HUES48 (cell line): Measurements from ENCODE around the gene CYTH2.

Source experiments
- H3K27ac ChIP-seq: one replicate; pipeline ENCODE4 v1.7.0; 2013; ENCODE audit warnings: low read depth, low read length, inconsistent platforms
- H3K27me3 ChIP-seq: 2 replicates; pipeline ENCODE4 v1.6.1; 2013; ENCODE audit warnings: mild to moderate bottlenecking, low read length; ENCODE audit not compliant: control insufficient read depth, insufficient read depth
- H3K36me3 ChIP-seq: 2 replicates; pipeline ENCODE4 v1.6.1; 2013; ENCODE audit warnings: low read length; ENCODE audit not compliant: control insufficient read depth, insufficient read depth
- H3K4me1 ChIP-seq: 2 replicates; pipeline ENCODE4 v1.6.1; 2013; ENCODE audit warnings: mild to moderate bottlenecking, low read length; ENCODE audit not compliant: control insufficient read depth, insufficient read depth
- H3K4me3 ChIP-seq: 2 replicates; pipeline ENCODE4 v1.5.1; 2013; ENCODE audit warnings: mild to moderate bottlenecking, low read depth, low read length
- H3K9ac ChIP-seq: 2 replicates; pipeline ENCODE4 v1.6.1; 2013; ENCODE audit warnings: mild to moderate bottlenecking, low read depth, low read length, moderate library complexity
- H3K9me3 ChIP-seq: 2 replicates; pipeline ENCODE4 v1.6.1; 2013; ENCODE audit warnings: low read length; ENCODE audit not compliant: control insufficient read depth, insufficient read depth

CYTH2 gene

DNA sequence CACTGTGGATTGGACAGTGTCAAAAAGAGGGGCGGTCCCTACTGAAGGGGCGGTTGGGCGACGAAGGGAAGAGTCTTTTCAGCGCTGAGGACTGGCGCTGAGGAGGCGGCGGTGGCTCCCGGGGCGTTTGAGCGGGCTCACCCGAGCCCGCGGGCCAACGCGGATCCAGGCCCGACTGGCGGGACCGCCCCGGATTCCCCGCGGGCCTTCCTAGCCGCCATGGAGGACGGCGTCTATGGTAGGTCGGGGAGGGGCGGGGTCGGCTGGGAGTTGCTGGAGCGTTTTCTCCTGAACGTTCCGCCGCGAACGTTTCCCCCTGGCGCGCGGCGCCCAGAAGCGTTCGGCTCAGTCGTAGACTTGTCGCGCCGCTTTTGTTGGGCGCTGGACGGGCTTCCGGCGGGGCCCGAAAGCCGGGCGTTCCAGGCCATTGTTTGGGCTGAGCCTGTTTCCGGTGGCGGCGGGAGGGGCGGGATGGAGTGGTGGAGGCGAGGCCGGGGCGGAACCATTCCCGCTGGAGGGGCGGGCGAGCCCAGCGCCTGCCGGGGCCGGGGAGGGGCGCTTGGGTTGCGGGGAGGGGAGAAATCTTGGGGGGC, at the start of gene CYTH2:
TSS of gene CYTH2 (plus strand) at position 81 of the 593 bp plus-strand sequence. CDS start at position 220, 139 bp downstream.
- peak within 1 kb of the TSS; percentile 95 for H3K4me3 ChIP-seq
- H3K36me3 ChIP-seq, result peaks cover 42% of the 10 kb centered on the region
- no peaks in the 10 kb centered on the region for H3K27me3 ChIP-seq
- peak within 1 kb of the TSS; percentile 95 for H3K9ac ChIP-seq
- H3K4me1 ChIP-seq, result no peaks in the 10 kb centered on the region
- peak within 1 kb of the TSS; percentile 100 for H3K27ac ChIP-seq
- H3K9me3 ChIP-seq, result no peaks in the 10 kb centered on the region

DNA sequence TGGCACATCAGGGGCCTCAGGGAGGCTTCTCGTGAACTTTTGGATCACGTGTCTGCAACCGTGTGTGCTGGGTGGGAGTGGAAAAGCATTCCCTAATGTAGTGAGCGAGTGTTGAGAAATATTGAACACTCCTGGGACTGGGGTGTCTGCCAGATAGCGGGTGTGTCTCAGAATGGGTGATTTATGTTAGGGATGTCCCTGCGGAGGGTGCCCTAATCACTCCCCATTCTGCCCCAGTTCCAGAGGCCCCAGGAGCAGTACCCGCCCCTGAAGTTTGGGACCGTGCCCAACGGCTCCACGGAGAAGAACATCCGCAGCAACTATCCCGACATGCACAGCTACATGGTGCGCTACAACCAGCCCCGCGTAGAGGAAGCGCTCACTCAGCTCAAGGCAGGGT, 47.6 kb upstream of the CYTH2 start:
- H3K36me3 ChIP-seq, result no peaks in the 10 kb centered on the region
- H3K4me1 ChIP-seq, result 0 out of 2 replicates have a peak, but pooled peaks cover 4% of the 10 kb centered on the region
- no peaks in the 10 kb centered on the region for H3K9me3 ChIP-seq
- no peak overlapping the region for H3K9ac ChIP-seq
- no peak overlapping the region for H3K27ac ChIP-seq
- H3K4me3 ChIP-seq, result no peak overlapping the region
- H3K27me3 ChIP-seq, result no peaks in the 10 kb centered on the region

- Histone ChIP-seq H3K9me3 (no peaks in the 10 kb centered on the region), H3K36me3 (no peaks in the 10 kb centered on the region), H3K27ac (peak overlapping the region; percentile 92), H3K27me3 (no peaks in the 10 kb centered on the region), H3K4me1 (no peaks in the 10 kb centered on the region), H3K4me3 (peak overlapping the region; percentile 24; the same call in 1 of the 2 replicates), H3K9ac (peak overlapping the region; percentile 53; the same call in 1 of the 2 replicates)
These were observed 44.4 kb upstream of the CYTH2 start for GRCh38 chr19:48424694-48425219.

DNA sequence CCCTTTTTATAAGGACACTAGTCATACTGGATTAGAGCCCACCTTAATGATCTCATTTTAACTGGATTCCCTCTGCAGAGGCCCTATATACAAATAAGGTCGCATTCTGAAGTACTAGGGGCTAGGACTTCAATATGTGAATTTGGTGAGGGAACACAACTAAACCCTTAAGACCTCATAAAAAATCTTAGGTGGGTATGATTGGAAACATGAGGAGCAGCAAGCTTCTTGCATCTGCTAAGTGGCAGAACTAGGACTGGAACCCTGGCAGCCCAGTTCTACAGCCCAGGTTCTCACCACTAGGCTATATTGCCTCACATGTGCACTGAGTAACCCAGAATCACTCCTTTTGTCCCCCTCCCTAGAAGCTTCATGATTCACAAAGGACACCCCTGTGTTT, 40.5 kb upstream of the CYTH2 start:
- no peak overlapping the region for H3K4me3 ChIP-seq
- no peaks in the 10 kb centered on the region; the same call in 1 of the 2 replicates for H3K9me3 ChIP-seq
- H3K27me3 ChIP-seq, result no peaks in the 10 kb centered on the region
- no peak overlapping the region for H3K27ac ChIP-seq
- no peaks in the 10 kb centered on the region for H3K36me3 ChIP-seq
- H3K9ac ChIP-seq, result no peak overlapping the region
- no peaks in the 10 kb centered on the region for H3K4me1 ChIP-seq

DNA sequence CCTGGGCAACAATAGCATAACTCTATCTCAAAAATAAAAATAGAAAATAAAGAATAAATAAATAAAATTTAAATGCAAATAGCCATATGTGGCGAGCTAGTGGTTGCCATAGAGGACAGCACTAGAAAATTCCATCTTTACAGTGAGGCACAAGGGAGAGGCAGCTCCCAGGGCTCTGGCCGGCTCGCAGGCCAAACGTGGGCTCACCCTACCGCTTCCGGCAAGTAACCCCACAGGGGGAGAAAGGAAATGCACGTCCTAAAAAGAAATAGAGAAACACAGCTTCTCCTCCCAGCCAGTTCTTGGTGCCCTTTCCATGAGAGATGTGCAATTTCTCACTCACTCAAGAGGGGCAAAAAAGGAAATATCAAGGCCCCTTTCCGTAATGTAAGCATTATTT, 35.8 kb upstream of the CYTH2 start:
- Histone ChIP-seq H3K9ac (no peak overlapping the region), H3K27ac (no peak overlapping the region), H3K36me3 (no peaks in the 10 kb centered on the region), H3K9me3 (no peaks in the 10 kb centered on the region; the same call in 1 of the 2 replicates), H3K4me1 (0 out of 2 replicates have a peak, but pooled peaks cover 4% of the 10 kb centered on the region), H3K4me3 (no peak overlapping the region), H3K27me3 (no peaks in the 10 kb centered on the region)

- peaks cover 2% of the 10 kb centered on the region for H3K27me3 ChIP-seq
- H3K9ac ChIP-seq, result no peak overlapping the region
- no peak overlapping the region for H3K4me3 ChIP-seq
- H3K9me3 ChIP-seq, result no peaks in the 10 kb centered on the region
- no peak overlapping the region for H3K27ac ChIP-seq
- 0 out of 2 replicates have a peak, but pooled peaks cover 4% of the 10 kb centered on the region for H3K4me1 ChIP-seq
- H3K36me3 ChIP-seq, result no peaks in the 10 kb centered on the region
These were observed 32.6 kb upstream of the CYTH2 start for GRCh38 chr19:48436586-48436985.

DNA sequence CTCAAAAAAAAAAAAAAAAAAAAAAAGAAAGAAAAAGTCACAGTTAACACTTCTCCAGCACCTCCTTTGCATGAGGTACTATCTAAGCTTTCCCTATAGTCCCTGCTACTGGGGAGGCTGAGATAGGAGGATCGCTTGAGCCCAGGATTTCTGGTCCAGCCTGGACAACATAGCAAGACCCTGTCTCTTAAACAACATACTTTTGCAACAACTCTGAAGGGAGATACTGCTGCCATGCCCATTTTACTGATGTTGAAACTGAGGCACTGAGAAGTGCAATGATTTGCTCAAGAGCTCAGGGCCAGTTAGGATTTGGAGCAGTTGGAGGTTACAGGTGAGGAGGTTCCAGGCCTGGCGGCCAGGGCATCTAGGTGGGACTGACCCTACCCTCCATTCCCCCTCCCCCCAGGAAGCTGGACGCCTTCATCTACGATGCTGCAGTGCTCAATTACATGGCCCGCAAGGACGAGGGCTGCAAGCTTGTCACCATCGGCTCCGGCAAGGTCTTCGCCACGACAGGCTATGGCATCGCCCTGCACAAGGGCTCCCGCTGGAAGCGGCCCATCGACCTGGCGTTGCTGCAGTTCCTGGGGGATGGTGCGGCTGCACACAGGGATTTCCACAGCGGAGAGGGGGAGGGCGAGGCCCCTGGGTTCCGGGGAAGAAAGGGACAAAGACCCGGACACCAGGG, 27.7 kb upstream of the CYTH2 start:
- H3K4me1 ChIP-seq, result peaks cover 11% of the 10 kb centered on the region; the same call in 1 of the 2 replicates
- no peak overlapping the region for H3K4me3 ChIP-seq
- H3K27ac ChIP-seq, result no peak overlapping the region
- H3K27me3 ChIP-seq, result peaks cover 25% of the 10 kb centered on the region
- H3K9me3 ChIP-seq, result no peaks in the 10 kb centered on the region
- no peak overlapping the region for H3K9ac ChIP-seq
- H3K36me3 ChIP-seq, result 0 out of 2 replicates have a peak, but pooled peaks cover under 1% of the 10 kb centered on the region

DNA sequence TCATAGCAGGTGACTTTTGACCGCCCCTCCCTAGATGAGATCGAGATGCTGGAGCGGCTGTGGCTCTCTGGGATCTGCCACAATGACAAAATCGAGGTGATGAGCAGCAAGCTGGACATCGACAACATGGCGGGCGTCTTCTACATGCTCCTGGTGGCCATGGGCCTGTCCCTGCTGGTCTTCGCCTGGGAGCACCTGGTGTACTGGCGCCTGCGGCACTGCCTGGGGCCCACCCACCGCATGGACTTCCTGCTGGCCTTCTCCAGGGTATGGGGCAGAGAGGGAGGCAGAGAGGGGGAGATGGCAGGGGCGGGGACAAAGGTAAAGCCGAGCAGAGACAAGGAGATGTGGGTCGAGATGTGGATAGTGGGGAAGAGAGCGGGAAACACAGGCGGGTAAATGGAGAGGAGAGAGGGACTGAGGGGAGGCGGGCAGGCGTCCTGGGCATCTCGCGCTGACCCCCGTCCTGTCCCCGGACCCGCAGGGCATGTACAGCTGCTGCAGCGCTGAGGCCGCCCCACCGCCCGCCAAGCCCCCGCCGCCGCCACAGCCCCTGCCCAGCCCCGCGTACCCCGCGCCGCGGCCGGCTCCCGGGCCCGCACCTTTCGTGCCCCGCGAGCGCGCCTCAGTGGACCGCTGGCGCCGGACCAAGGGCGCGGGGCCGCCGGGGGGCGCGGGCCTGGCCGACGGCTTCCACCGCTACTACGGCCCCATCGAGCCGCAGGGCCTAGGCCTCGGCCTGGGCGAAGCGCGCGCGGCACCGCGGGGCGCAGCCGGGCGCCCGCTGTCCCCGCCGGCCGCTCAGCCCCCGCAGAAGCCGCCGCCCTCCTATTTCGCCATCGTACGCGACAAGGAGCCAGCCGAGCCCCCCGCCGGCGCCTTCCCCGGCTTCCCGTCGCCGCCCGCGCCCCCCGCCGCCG, 26.8 kb upstream of the CYTH2 start:
- peaks cover 10% of the 10 kb centered on the region; the same call in 1 of the 2 replicates for H3K4me1 ChIP-seq
- no peak overlapping the region for H3K9ac ChIP-seq
- no peak overlapping the region for H3K4me3 ChIP-seq
- no peaks in the 10 kb centered on the region for H3K9me3 ChIP-seq
- H3K27ac ChIP-seq, result no peak overlapping the region
- H3K36me3 ChIP-seq, result peaks cover 8% of the 10 kb centered on the region
- peaks cover 25% of the 10 kb centered on the region for H3K27me3 ChIP-seq

GRCh38 chr19:48443256-48443655, 25.9 kb upstream of the CYTH2 start:
- peak overlapping the region; percentile 29; the same call in 1 of the 2 replicates for H3K4me3 ChIP-seq
- no peaks in the 10 kb centered on the region for H3K9me3 ChIP-seq
- H3K36me3 ChIP-seq, result peaks cover 17% of the 10 kb centered on the region
- H3K27ac ChIP-seq, result no peak overlapping the region
- peaks cover 25% of the 10 kb centered on the region for H3K27me3 ChIP-seq
- H3K4me1 ChIP-seq, result peaks cover 7% of the 10 kb centered on the region; the same call in 1 of the 2 replicates
- H3K9ac ChIP-seq, result no peak overlapping the region

DNA sequence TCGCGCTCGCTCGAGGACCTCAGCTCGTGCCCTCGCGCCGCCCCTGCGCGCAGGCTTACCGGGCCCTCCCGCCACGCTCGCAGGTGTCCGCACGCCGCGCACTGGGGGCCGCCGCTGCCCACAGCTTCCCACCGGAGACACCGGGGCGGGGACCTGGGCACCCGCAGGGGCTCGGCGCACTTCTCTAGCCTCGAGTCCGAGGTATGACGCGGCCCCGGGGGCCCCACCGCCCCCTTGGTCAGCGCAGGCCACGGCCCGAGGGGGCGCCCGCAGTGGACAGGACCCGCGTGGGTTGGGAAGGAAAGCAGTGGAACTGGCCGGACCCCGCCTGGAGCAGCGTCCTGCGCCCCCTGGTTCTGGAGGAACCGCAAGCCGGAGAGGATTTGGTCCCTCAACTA, 25.4 kb upstream of the CYTH2 start:
- Histone ChIP-seq H3K27me3 (peaks cover 25% of the 10 kb centered on the region), H3K9ac (no peak overlapping the region), H3K27ac (no peak overlapping the region), H3K4me1 (peaks cover 7% of the 10 kb centered on the region; the same call in 1 of the 2 replicates), H3K9me3 (no peaks in the 10 kb centered on the region), H3K36me3 (peaks cover 21% of the 10 kb centered on the region), H3K4me3 (no peak overlapping the region; the same call in 1 of the 2 replicates)
